Lower leg skin (tissue), 3 donors: ENCODE data around the gene RPH3AL.

ENCODE experiments used
- POLR2A ChIP-seq, 2 donors: fragments of 450-650 bp; IDR thresholded peaks; one replicate each; pipeline ENCODE4 v1.6.1; 2016 to 2017; ENCODE audit warnings: antibody characterized with exemption in 2 of 2, mild to moderate bottlenecking in 1 of 2, moderate library complexity in 1 of 2
- TF ChIP-seq, protein P1 (sequence below), 3 donors: fragments of 450-650 bp; IDR thresholded peaks; one replicate each; pipeline ENCODE4 v1.5.1; 2016; ENCODE audit warnings: antibody characterized with exemption in 3 of 3, mild to moderate bottlenecking in 3 of 3, moderate library complexity in 2 of 3

DNA sequence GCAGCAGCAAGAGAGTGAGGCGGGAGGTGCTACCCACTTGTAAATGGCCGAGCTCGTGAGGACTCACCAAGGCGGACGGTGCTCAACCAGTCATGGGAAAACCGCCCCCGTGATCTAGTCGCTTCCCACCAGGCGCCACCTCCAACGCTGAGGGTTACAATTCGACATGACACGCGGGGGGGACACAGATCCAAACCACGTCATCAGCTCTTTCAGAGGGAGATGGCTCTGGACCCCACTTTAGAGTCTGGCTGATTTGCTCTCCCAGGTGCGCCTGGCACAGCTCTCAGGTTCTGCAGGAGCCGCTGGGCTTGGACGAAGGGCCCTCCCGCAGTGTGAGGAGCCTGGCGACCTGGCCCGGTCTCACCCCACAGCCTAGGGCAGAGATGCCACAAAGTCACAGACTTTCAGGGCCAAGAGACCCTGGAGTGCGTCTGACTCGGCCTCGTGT is 150.1 kb downstream of the RPH3AL start:
- TF ChIP-seq, protein P1, sequence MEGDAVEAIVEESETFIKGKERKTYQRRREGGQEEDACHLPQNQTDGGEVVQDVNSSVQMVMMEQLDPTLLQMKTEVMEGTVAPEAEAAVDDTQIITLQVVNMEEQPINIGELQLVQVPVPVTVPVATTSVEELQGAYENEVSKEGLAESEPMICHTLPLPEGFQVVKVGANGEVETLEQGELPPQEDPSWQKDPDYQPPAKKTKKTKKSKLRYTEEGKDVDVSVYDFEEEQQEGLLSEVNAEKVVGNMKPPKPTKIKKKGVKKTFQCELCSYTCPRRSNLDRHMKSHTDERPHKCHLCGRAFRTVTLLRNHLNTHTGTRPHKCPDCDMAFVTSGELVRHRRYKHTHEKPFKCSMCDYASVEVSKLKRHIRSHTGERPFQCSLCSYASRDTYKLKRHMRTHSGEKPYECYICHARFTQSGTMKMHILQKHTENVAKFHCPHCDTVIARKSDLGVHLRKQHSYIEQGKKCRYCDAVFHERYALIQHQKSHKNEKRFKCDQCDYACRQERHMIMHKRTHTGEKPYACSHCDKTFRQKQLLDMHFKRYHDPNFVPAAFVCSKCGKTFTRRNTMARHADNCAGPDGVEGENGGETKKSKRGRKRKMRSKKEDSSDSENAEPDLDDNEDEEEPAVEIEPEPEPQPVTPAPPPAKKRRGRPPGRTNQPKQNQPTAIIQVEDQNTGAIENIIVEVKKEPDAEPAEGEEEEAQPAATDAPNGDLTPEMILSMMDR (IDR thresholded peaks at IDR 0.05), result no peak
- no peak for TF ChIP-seq POLR2A (IDR thresholded peaks at IDR 0.05)
